ENCODE data around the gene TRAK1. TPM values are rescaled to one million over a fixed set of nuclear protein-coding genes. Genes with fewer than 3 reads are reported as not detected.

TRAK1 gene
- total and polyA plus RNA-seq, 2 experiments from 2014 or later, result 28.6 to 74.5 TPM

DNA sequence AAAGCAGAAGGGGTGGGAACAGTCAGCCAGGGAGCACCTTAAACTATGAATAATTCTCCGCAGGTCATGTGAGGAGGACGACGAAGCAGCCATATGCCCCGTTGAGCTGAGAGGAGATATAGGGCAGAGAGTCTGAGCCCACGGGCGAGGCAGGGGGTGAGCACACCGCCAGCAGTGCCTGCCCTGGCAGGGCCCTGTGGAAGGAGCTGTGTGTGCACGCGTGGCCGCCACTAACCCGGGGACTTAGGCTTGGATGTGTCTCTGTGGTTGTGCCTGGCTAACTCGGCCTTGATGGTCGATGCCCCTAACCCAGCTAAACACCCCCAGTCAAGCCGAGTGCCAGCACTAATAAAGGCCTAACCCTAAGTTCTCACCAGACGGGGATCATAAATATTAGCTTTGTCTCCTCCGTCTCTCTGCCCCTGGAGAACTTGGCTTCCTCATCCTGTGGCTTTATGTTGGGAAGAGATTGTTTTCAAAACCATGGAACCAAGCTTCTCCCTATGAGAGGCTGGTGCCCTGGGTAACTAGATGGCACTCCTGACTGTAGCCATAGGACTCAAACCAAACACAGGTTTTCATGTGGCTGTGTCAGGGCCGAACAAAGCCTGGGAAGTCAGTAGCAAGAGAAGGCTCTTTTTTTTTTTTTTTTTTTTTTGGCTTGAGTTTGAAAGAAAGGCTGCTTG, 129.4 kb downstream of the TRAK1 start:
- Histone ChIP-seq H3K27ac (no peak overlapping the region), H3K9me3 (ENCODE audit: low read depth) (no peaks in the 10 kb centered on the region), H3K36me3 (peaks cover 3% of the 10 kb centered on the region), H3K27me3 (no peaks in the 10 kb centered on the region), H3K4me3 (no peak overlapping the region), H3K4me1 (ENCODE audit: low read depth) (no peaks in the 10 kb centered on the region)
- no peak for TF ChIP-seq CTCF (IDR thresholded peaks at IDR 0.05; ENCODE audit: low read depth, low read length)
- DNase-seq (ENCODE audit: low read depth in 1 of 2, low spot score in 1 of 2), result no peak

- Histone ChIP-seq H3K27me3 (no peaks in the 10 kb centered on the region), H3K36me3 (peaks cover 3% of the 10 kb centered on the region)
- no peak for DNase-seq (ENCODE audit: low read depth in 1 of 2, low spot score in 1 of 2)
These were observed 132.0 kb downstream of the TRAK1 start for GRCh38 chr3:42222942-42223693.

DNA sequence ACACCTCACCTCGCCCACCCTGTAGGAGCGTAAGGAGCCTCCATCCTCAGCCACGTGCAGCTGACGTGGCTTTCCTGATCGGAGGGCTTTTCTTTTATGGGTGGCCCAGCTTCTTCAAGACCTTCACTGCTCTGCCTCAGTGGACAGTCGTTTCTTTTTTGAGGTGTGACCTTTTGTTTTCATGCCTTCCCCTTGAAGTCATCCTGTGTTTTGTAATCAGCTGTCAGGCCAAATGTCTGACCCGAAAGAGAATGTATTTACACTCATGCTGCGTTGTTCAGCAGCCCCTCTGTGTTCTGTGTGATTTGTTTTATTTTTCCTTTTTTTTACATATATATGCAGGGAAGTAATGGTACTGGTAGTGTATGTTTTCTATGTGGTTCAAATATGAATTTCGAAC, 133.0 kb downstream of the TRAK1 start:
- Histone ChIP-seq H3K4me1 (ENCODE audit: low read depth) (no peaks in the 10 kb centered on the region), H3K36me3 (peaks cover under 1% of the 10 kb centered on the region), H3K27me3 (no peaks in the 10 kb centered on the region), H3K4me3 (no peak overlapping the region), H3K9me3 (ENCODE audit: low read depth) (no peaks in the 10 kb centered on the region), H3K27ac (no peak overlapping the region)
- TF ChIP-seq CTCF (IDR thresholded peaks at IDR 0.05; ENCODE audit: low read depth, low read length), result no peak
- no peak for DNase-seq (ENCODE audit: low read depth in 1 of 2, low spot score in 1 of 2)

More at GRCh38 chr3:42222942-42223693, 132.0 kb downstream of the TRAK1 start:
- H3K4me1 ChIP-seq (ENCODE audit: low read depth), result no peaks in the 10 kb centered on the region
- no peaks in the 10 kb centered on the region for H3K9me3 ChIP-seq (ENCODE audit: low read depth)
- no peak overlapping the region for H3K27ac ChIP-seq
- H3K4me3 ChIP-seq, result no peak overlapping the region
- TF ChIP-seq CTCF (IDR thresholded peaks at IDR 0.05; ENCODE audit: low read depth, low read length), result no peak

GRCh38 chr3:42224658-42225421, 133.7 kb downstream of the TRAK1 start:
- no peak for TF ChIP-seq CTCF (IDR thresholded peaks at IDR 0.05; ENCODE audit: low read depth, low read length)
- H3K4me3 ChIP-seq, result no peak overlapping the region
- no peaks in the 10 kb centered on the region for H3K9me3 ChIP-seq (ENCODE audit: low read depth)
- DNase-seq (ENCODE audit: low read depth in 1 of 2, low spot score in 1 of 2), result no peak
- H3K27ac ChIP-seq, result peak overlapping the region; percentile 10
- H3K4me1 ChIP-seq (ENCODE audit: low read depth), result no peaks in the 10 kb centered on the region
- no peaks in the 10 kb centered on the region for H3K27me3 ChIP-seq
- H3K36me3 ChIP-seq, result no peaks in the 10 kb centered on the region

- Histone ChIP-seq H3K9me3 (ENCODE audit: low read depth) (no peaks in the 10 kb centered on the region), H3K27me3 (no peaks in the 10 kb centered on the region), H3K36me3 (no peaks in the 10 kb centered on the region), H3K27ac (no peak overlapping the region), H3K4me1 (ENCODE audit: low read depth) (no peaks in the 10 kb centered on the region), H3K4me3 (no peak overlapping the region)
- DNase-seq (ENCODE audit: low read depth in 1 of 2, low spot score in 1 of 2), result no peak
- no peak for TF ChIP-seq CTCF (IDR thresholded peaks at IDR 0.05; ENCODE audit: low read depth, low read length)
These were observed 134.6 kb downstream of the TRAK1 start for GRCh38 chr3:42225486-42226363.
